DOHH2 (cell line): Measurements from ENCODE around the gene HK3.
"Not testable (repeated sequence)": the region's sequence is repeated elsewhere in the genome, so short reads cannot be mapped to it uniquely, and the experiment has no call there.

ENCODE experiments used
- H3F3A ChIP-seq: fragments of 200-600 bp; sonication (generic), shearing (Covaris generic); 2 replicates; pipeline ENCODE4 v1.6.0; 2016; ENCODE audit warnings: antibody characterized with exemption, mild to moderate bottlenecking; ENCODE audit not compliant: control insufficient read depth, insufficient read depth
- H3K27ac ChIP-seq: fragments of 200-600 bp; sonication (generic); 2 replicates; pipeline ENCODE4 v1.5.1; 2014; ENCODE audit warnings: low read depth, mild to moderate bottlenecking, low read length, moderate library complexity
- H3K27me3 ChIP-seq: fragments of 200-600 bp; sonication (generic); 2 replicates; pipeline ENCODE4 v1.6.1; 2014; ENCODE audit warnings: mild to moderate bottlenecking, low read length, mixed read lengths; ENCODE audit not compliant: control insufficient read depth
- H3K36me3 ChIP-seq: fragments of 200-600 bp; sonication (generic); 2 replicates; pipeline ENCODE4 v1.6.1; 2014; ENCODE audit warnings: mild to moderate bottlenecking, low read length, moderate library complexity, mixed read lengths; ENCODE audit not compliant: control insufficient read depth
- H3K4me1 ChIP-seq: fragments of 200-600 bp; sonication (generic); 2 replicates; pipeline ENCODE4 v1.6.1; 2014; ENCODE audit warnings: mild to moderate bottlenecking, low read length, mixed read lengths; ENCODE audit not compliant: control insufficient read depth
- H3K4me2 ChIP-seq: fragments of 200-600 bp; sonication (generic); 2 replicates; pipeline ENCODE4 v1.6.0; 2014; ENCODE audit warnings: mild to moderate bottlenecking, low read length, moderate library complexity
- H3K4me3 ChIP-seq: fragments of 200-600 bp; sonication (generic); 2 replicates; pipeline ENCODE4 v1.5.1; 2014; ENCODE audit warnings: mild to moderate bottlenecking, low read length, mixed read lengths
- H3K79me2 ChIP-seq: fragments of 200-600 bp; sonication (generic); 2 replicates; pipeline ENCODE4 v1.6.1; 2014; ENCODE audit warnings: mild to moderate bottlenecking, low read length, mixed read lengths; ENCODE audit not compliant: control insufficient read depth
- H3K9me2 ChIP-seq: fragments of 200-600 bp; sonication (generic); replicated peaks from 2 replicates; pipeline ENCODE4 v1.6.1; 2014; ENCODE audit warnings: mild to moderate bottlenecking, low read length, mixed read lengths; ENCODE audit not compliant: control insufficient read depth
- H3K9me3 ChIP-seq: fragments of 200-600 bp; sonication (generic); 2 replicates; pipeline ENCODE4 v1.6.1; 2014; ENCODE audit warnings: antibody characterized with exemption, low read length, mixed read lengths; ENCODE audit not compliant: control insufficient read depth, insufficient read depth
- H4K20me1 ChIP-seq: fragments of 200-600 bp; sonication (generic); 2 replicates; pipeline ENCODE4 v1.6.0; 2014; ENCODE audit warnings: low read depth, mild to moderate bottlenecking, antibody characterized with exemption, low read length, moderate library complexity; ENCODE audit not compliant: control insufficient read depth, insufficient read depth
- EZH2phosphoT487 ChIP-seq: fragments of 200-600 bp; sonication (generic); IDR thresholded peaks from 2 replicates; pipeline ENCODE4 v1.6.1; 2017; ENCODE audit warnings: borderline replicate concordance, mild to moderate bottlenecking, antibody characterized with exemption, low read length, moderate library complexity, mixed read lengths
- TF ChIP-seq, protein P1 (sequence below): fragments of 200-600 bp; sonication (generic); IDR thresholded peaks from one replicate; pipeline ENCODE4 v1.5.1; 2014; ENCODE audit warnings: antibody characterized with exemption, mild to moderate bottlenecking, low read depth, low read length; ENCODE audit not compliant: poor library complexity, severe bottlenecking

The HK3 gene

DNA sequence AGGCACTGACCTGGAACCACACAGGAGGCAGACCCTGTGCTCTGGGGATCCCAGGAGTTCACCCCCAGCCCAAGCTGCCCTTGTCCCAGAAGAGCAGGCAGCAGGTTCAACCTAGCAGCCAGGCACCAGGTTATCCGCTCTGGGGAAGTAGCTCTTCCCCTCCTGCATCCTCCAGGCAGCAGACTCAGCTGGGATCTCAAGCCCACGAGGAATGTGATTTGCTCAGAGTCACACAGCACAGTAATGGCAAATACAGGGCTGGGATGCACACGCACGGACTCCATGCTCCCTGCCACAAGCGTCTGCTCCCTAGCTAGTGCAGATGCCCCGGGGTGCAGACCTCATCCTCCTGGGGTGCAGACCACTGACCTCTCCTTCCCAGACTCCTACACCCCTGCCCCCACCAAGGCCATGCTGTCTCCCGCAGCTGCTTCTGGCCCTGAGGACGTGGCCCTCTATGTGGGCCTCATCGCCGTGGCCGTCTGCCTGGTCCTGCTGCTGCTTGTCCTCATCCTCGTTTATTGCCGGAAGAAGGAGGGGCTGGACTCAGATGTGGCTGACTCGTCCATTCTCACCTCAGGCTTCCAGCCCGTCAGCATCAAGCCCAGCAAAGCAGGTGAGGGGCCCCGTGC is 25.5 kb downstream of the HK3 start:
- Histone ChIP-seq H3K9me3 (no peaks in the 10 kb centered on the region), H3K4me2 (no peak overlapping the region), H3K36me3 (no peaks in the 10 kb centered on the region), H3K4me3 (no peak overlapping the region), H3K9me2 (no peaks in the 10 kb centered on the region), H3K27me3 (peaks cover 7% of the 10 kb centered on the region; the same call in 1 of the 2 replicates), H3K27ac (no peak overlapping the region), H3K79me2 (no peaks in the 10 kb centered on the region), H4K20me1 (no peaks in the 10 kb centered on the region), H3K4me1 (no peaks in the 10 kb centered on the region), H3F3A (no peaks in the 10 kb centered on the region)
- no peak for TF ChIP-seq EZH2phosphoT487
- TF ChIP-seq, protein P1, sequence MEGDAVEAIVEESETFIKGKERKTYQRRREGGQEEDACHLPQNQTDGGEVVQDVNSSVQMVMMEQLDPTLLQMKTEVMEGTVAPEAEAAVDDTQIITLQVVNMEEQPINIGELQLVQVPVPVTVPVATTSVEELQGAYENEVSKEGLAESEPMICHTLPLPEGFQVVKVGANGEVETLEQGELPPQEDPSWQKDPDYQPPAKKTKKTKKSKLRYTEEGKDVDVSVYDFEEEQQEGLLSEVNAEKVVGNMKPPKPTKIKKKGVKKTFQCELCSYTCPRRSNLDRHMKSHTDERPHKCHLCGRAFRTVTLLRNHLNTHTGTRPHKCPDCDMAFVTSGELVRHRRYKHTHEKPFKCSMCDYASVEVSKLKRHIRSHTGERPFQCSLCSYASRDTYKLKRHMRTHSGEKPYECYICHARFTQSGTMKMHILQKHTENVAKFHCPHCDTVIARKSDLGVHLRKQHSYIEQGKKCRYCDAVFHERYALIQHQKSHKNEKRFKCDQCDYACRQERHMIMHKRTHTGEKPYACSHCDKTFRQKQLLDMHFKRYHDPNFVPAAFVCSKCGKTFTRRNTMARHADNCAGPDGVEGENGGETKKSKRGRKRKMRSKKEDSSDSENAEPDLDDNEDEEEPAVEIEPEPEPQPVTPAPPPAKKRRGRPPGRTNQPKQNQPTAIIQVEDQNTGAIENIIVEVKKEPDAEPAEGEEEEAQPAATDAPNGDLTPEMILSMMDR, result no peak

DNA sequence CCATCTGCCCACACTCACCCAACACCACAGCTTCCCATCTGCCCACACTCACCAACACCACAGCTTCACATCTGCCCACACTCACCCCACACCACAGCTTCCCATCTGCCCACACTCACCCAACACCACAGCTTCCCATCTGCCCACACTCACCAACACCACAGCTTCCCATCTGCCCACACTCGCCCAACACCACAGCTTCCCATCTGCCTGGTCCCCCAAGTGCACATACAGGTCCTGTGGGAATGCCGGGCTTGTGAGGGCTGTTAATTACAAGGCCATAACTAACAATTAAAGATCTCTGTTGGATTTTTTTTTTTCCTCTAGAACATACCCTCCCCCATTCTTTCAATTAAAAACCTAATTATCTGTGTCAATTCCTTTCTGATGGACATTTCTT is 26.1 kb downstream of the HK3 start:
- H3K4me3 ChIP-seq, H3K27me3 ChIP-seq, H3K79me2 ChIP-seq, H3K36me3 ChIP-seq, H3K4me1 ChIP-seq, H3K9me3 ChIP-seq, H3K27ac ChIP-seq, H3K9me2 ChIP-seq, H4K20me1 ChIP-seq, H3F3A ChIP-seq, H3K4me2 ChIP-seq: not testable (repeated sequence)

DNA sequence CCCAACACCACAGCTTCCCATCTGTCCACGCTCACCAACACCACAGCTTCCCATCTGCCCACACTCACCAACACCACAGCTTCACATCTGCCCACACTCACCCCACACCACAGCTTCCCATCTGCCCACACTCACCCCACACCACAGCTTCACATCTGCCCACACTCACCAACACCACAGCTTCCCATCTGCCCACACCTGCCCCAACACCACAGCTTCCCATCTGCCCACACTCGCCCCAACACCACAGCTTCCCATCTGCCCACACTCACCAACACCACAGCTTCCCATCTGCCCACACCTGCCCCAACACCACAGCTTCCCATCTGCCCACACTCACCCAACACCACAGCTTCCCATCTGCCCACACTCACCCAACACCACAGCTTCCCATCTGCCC is 26.6 kb downstream of the HK3 start:
- H3K9me3 ChIP-seq, H3F3A ChIP-seq, H3K9me2 ChIP-seq, H3K4me1 ChIP-seq, H4K20me1 ChIP-seq, H3K36me3 ChIP-seq, H3K79me2 ChIP-seq, H3K27ac ChIP-seq, H3K27me3 ChIP-seq, H3K4me2 ChIP-seq, H3K4me3 ChIP-seq: not testable (repeated sequence)

DNA sequence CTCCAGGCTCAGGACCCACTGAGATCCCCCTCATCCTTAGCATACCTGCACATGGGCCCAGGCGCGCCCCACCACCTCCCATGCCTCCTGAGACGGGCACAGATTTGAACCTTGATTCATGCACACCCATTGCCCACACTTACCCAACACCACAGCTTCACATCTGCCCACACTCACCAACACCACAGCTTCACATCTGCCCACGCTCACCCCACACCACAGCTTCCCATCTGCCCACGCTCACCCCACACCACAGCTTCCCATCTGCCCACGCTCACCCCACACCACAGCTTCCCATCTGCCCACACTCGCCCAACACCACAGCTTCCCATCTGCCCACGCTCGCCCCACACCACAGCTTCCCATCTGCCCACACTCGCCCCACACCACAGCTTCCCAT is 28.5 kb downstream of the HK3 start:
- not testable (repeated sequence) for H3K9me3 ChIP-seq, H3K27me3 ChIP-seq, H3K79me2 ChIP-seq, H3K36me3 ChIP-seq, H3K4me2 ChIP-seq, H3K9me2 ChIP-seq, H3F3A ChIP-seq, H3K4me1 ChIP-seq, H3K27ac ChIP-seq, H3K4me3 ChIP-seq, H4K20me1 ChIP-seq

DNA sequence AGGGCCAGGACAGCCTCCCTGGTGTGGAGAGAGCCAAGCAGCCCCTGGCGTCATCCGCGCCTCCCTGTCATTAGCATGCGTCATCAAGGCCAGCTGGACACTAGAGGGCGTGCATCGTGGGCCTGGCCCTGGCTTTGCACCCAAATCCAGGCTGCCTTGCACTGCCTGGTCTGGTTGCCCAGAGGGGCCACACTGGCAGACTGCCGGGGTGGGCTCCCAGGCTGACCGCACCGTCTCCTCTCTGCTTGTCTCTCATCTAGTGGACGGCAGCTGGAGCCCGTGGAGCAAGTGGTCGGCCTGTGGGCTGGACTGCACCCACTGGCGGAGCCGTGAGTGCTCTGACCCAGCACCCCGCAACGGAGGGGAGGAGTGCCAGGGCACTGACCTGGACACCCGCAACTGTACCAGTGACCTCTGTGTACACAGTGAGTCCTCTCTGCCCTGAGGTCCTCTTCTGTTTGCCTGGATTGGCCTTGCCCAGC is 29.0 kb downstream of the HK3 start:
- H3K4me3 ChIP-seq, result no peak overlapping the region
- H3K9me3 ChIP-seq, result no peaks in the 10 kb centered on the region
- TF ChIP-seq, protein P1, result peak; percentile 51
- TF ChIP-seq EZH2phosphoT487, result no peak
- H3K27me3 ChIP-seq, result peaks cover 7% of the 10 kb centered on the region
- H3K4me1 ChIP-seq, result no peaks in the 10 kb centered on the region
- no peaks in the 10 kb centered on the region for H3K79me2 ChIP-seq
- H3K27ac ChIP-seq, result no peak overlapping the region
- H3K4me2 ChIP-seq, result no peak overlapping the region
- no peaks in the 10 kb centered on the region for H3K36me3 ChIP-seq
- no peaks in the 10 kb centered on the region for H3K9me2 ChIP-seq
- H4K20me1 ChIP-seq, result no peaks in the 10 kb centered on the region
- H3F3A ChIP-seq, result no peaks in the 10 kb centered on the region
